HCT116 (cell line): ENCODE measurements around the gene SLC1A4. TPM values are rescaled to one million over a fixed set of nuclear protein-coding genes. Genes with fewer than 3 reads are reported as not detected.

Experiments used
- ATAC-seq: fragments of 200-7000 bp; cut with Tn5 transposase; 2 replicates; pipeline ENCODE4 v1.9.1; 2020; ENCODE audit warnings: mild to moderate bottlenecking, moderate library complexity
- BruUV-seq: library from RNA; stranded (reverse); fragments of 400-500 nt; replicated peaks from 2 replicates; lab custom pipeline; 2021; lab: Mats Ljungman, UMichigan
- CTCF ChIA-PET: fragments of 300-600 bp; sonication (Branson Sonifier 250); formaldehyde crosslinking; loops from one replicate; lab custom pipeline; 2021; ENCODE audit warnings: antibody characterized with exemption; lab: Charles Lee
- POLR2A ChIA-PET: fragments of 300-600, 350-600 bp; sonication (Branson Sonifier 250); formaldehyde crosslinking; loops from one replicate; lab custom pipeline; 2021; ENCODE audit warnings: antibody characterized with exemption; lab: Charles Lee
- RAD21 ChIA-PET, 2 experiments: fragments of 300-600 bp; sonication (Branson Sonifier 250); formaldehyde crosslinking; loops; one replicate each; lab custom pipeline; 2023; ENCODE audit warnings: low total read pairs in 2 of 2; ENCODE audit not compliant: uncharacterized antibody in 2 of 2, unreplicated experiment in 2 of 2, low non-redundant PET in 1 of 2; lab: Charles Lee
- DNase-seq: peaks from one replicate; pipeline ENCODE4 v3.0.0-alpha.2; 2010; ENCODE audit warnings: low read depth, low spot score
- H2AFZ ChIP-seq: fragments of 200-600 bp; shearing (Covaris generic), sonication (generic); 2 replicates; pipeline ENCODE4 v1.6.1; 2017; ENCODE audit warnings: low read depth, mixed run types, mixed read lengths, antibody characterized with exemption, low read length; ENCODE audit not compliant: poor library complexity, severe bottlenecking
- H3K27ac ChIP-seq: 2 replicates; pipeline ENCODE4 v1.5.1; 2012; ENCODE audit warnings: low read depth, low read length
- H3K27me3 ChIP-seq: fragments of 200-600 bp; sonication (generic); 2 replicates; pipeline ENCODE4 v1.6.1; 2016; ENCODE audit warnings: mixed run types, low read length, mixed read lengths; ENCODE audit not compliant: insufficient read depth
- H3K36me3 ChIP-seq, 2 experiments: fragments of 200-500 bp in 1 of 2; fragments of 200-600 bp in 1 of 2; sonication (Bioruptor generic) in 1 of 2; sonication (generic) in 1 of 2; 2 replicates each; pipeline versions ENCODE4 v1.5.1 to v1.6.1; 2014 to 2016; ENCODE audit warnings: low read length in 2 of 2, inconsistent platforms in 1 of 2, mixed read lengths in 1 of 2, mixed run types in 1 of 2; ENCODE audit not compliant: insufficient read depth in 2 of 2, control insufficient read depth in 1 of 2
- H3K4me1 ChIP-seq, 2 experiments: fragments of 200-600 bp in 1 of 2; sonication (generic) in 1 of 2; 2 replicates each; pipeline versions ENCODE4 v1.5.1 to v1.6.1; 2012 to 2017; ENCODE audit warnings: low read length in 2 of 2, inconsistent platforms in 1 of 2, mild to moderate bottlenecking in 1 of 2, mixed read lengths in 1 of 2, mixed run types in 1 of 2, moderate library complexity in 1 of 2; ENCODE audit not compliant: insufficient read depth in 2 of 2, control insufficient read depth in 1 of 2
- H3K4me2 ChIP-seq: fragments of 200-600 bp; sonication (generic); 2 replicates; pipeline ENCODE4 v1.6.1; 2017; ENCODE audit warnings: mixed run types, low read length, mixed read lengths
- H3K4me3 ChIP-seq, 2 experiments: fragments of 200-600 bp in 1 of 2; sonication (generic) in 1 of 2; replicated peaks in 1 of 2; 2 replicates each; pipeline ENCODE4 v1.5.1; 2011 to 2016; ENCODE audit warnings: low read length in 2 of 2, control low read depth in 1 of 2, low read depth in 1 of 2, mild to moderate bottlenecking in 1 of 2, mixed read lengths in 1 of 2, mixed run types in 1 of 2
- H3K79me2 ChIP-seq: fragments of 200-600 bp; sonication (generic); 2 replicates; pipeline ENCODE4 v1.6.1; 2017; ENCODE audit warnings: mild to moderate bottlenecking, mixed run types, low read length, moderate library complexity, mixed read lengths; ENCODE audit not compliant: insufficient read depth
- H3K9ac ChIP-seq: fragments of 200-600 bp; sonication (generic); 2 replicates; pipeline ENCODE4 v1.6.1; 2016; ENCODE audit warnings: low read length, mixed read lengths
- H3K9me2 ChIP-seq: fragments of 200-600 bp; sonication (generic), shearing (Covaris generic); 2 replicates; pipeline ENCODE4 v1.6.1; 2017; ENCODE audit warnings: mixed run types, mild to moderate bottlenecking, moderate library complexity; ENCODE audit not compliant: insufficient read depth
- H3K9me3 ChIP-seq, 2 experiments: fragments of 200-500 bp in 1 of 2; fragments of 200-600 bp in 1 of 2; sonication (Bioruptor generic) in 1 of 2; sonication (generic) in 1 of 2; 2 replicates each; pipeline ENCODE4 v1.6.1; 2014 to 2017; ENCODE audit warnings: low read length in 2 of 2, mixed read lengths in 2 of 2, inconsistent platforms in 1 of 2, low read depth in 1 of 2, mild to moderate bottlenecking in 1 of 2, mixed run types in 1 of 2, moderate library complexity in 1 of 2; ENCODE audit not compliant: control insufficient read depth in 1 of 2, insufficient read depth in 1 of 2
- H4K20me1 ChIP-seq: fragments of 200-600 bp; sonication (generic), shearing (Covaris generic); 2 replicates; pipeline ENCODE4 v1.6.1; 2017; ENCODE audit warnings: mixed run types, mild to moderate bottlenecking, moderate library complexity; ENCODE audit not compliant: insufficient read depth
- CEBPB ChIP-seq: IDR thresholded peaks from 2 replicates; pipeline ENCODE4 v1.6.1; 2012; ENCODE audit warnings: low read depth
- CTCF ChIP-seq, 3 experiments: fragments of 200-600 bp in 1 of 3; sonication (generic) in 1 of 3; IDR thresholded peaks in 2 of 3; conservative IDR thresholded peaks in 1 of 3; 2 replicates each; pipeline ENCODE4 v1.5.1; 2012 to 2017; ENCODE audit warnings: low read depth in 2 of 3, low read length in 2 of 3, antibody characterized with exemption in 1 of 3, borderline replicate concordance in 1 of 3, control low read depth in 1 of 3, mild to moderate bottlenecking in 1 of 3, mixed read lengths in 1 of 3, mixed run types in 1 of 3, moderate library complexity in 1 of 3; ENCODE audit not compliant: insufficient read depth in 1 of 3
- EGR1 ChIP-seq: IDR thresholded peaks from 2 replicates; pipeline ENCODE4 v1.6.1; 2012; ENCODE audit warnings: low read depth
- EZH2phosphoT487 ChIP-seq: fragments of 200-600 bp; IDR thresholded peaks from 2 replicates; pipeline ENCODE4 v1.6.1; 2018; ENCODE audit warnings: antibody characterized with exemption, borderline replicate concordance
- FOSL1 ChIP-seq: IDR thresholded peaks from 2 replicates; pipeline ENCODE4 v1.6.1; 2012; ENCODE audit warnings: low read depth
- JUND ChIP-seq: IDR thresholded peaks from 2 replicates; pipeline ENCODE4 v1.6.1; 2012
- POLR2AphosphoS5 ChIP-seq: IDR thresholded peaks from 2 replicates; pipeline ENCODE4 v1.6.1; 2011; ENCODE audit warnings: mild to moderate bottlenecking, low read depth, low read length, moderate library complexity
- REST ChIP-seq: IDR thresholded peaks from 2 replicates; pipeline ENCODE4 v1.6.1; 2012; ENCODE audit warnings: low read depth
- SP1 ChIP-seq: IDR thresholded peaks from 2 replicates; pipeline ENCODE4 v1.6.1; 2012; ENCODE audit warnings: low read depth
- SRF ChIP-seq: IDR thresholded peaks from 2 replicates; pipeline ENCODE4 v1.6.1; 2012; ENCODE audit warnings: low read depth
- TCF7L2 ChIP-seq: IDR thresholded peaks from 2 replicates; pipeline ENCODE4 v1.7.0; 2011; ENCODE audit warnings: borderline replicate concordance, inconsistent platforms; ENCODE audit not compliant: insufficient read depth, insufficient read length; ENCODE audit errors: extremely low read depth
- YY1 ChIP-seq: IDR thresholded peaks from 2 replicates; pipeline ENCODE4 v1.6.1; 2011; ENCODE audit warnings: low read length, low read depth, moderate library complexity, mild to moderate bottlenecking; ENCODE audit not compliant: insufficient replicate concordance; ENCODE audit errors: extremely low read depth
- ZFX ChIP-seq: fragments of 450-650 bp; IDR thresholded peaks from 2 replicates; pipeline ENCODE4 v1.6.1; 2017
- intact Hi-C: fragments of 100-400 bp; cut with micrococcal nuclease; formaldehyde crosslinking; loops from 2 replicates; pipeline ENCODE4 v1.10.0; 2022
- total RNA-seq: library from RNA; stranded (reverse); gene quantifications from one replicate; pipeline ENCODE4 v1.2.1, GENCODE V29; 2021; ENCODE audit not compliant: unreplicated experiment
- TF ChIP-seq, protein P1 (sequence below): IDR thresholded peaks from 2 replicates; pipeline ENCODE4 v1.6.1; 2012
- TF ChIP-seq, protein P2 (sequence below): IDR thresholded peaks from 2 replicates; pipeline ENCODE4 v1.6.1; 2012

The SLC1A4 gene
- total RNA-seq, 1 experiment from 2014 or later = 9.2 TPM

- TF ChIP-seq REST = no peak
- TF ChIP-seq CTCF (IDR thresholded peaks at IDR 0.05 in 2 of 3, conservative IDR thresholded peaks at IDR 0.05 in 1 of 3; ENCODE audit: borderline replicate concordance in 1 of 3, insufficient read depth in 1 of 3, low read depth in 2 of 3, low read length in 2 of 3) = no peak
- no peak for TF ChIP-seq SRF
Observed at GRCh38 chr2:65059071-65059470, 69.9 kb downstream of the SLC1A4 start (continued).

DNA sequence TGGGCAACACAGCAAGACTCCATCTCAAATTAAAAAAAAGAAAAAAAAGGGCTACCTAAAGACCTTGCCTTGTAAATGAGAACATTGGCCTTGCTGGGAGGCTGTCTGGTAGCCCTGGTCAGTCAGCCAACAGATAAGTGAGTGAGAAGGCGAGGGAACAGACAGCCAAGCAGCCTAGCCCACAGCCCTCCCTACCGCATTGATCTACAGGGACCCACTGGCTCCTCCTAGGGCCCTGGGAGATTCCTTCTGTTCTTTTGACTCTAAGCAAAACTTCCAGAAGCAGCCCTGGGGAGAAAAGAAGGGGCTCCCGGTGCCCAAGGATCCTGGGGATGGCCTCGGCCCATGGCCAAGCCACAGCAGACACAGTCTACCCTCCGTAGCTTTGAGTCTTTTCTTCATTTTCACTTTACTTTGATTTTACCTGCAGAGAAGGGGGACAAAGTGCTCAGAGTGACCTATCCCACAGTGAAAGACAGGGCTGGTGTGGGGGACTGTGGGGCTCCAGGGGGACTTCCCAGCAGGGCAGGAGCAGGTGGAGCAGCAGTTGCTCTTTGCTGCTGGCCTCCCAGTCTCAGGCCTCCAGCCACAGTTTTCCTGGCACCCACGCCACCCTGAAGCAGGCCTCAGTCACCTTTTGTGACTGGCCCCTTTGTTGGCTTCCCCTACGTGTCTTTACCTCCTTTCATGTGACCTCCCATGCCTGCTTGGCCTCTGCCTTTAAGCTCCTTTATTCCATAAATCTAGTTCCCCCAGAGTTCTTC lies 72.1 kb downstream of the SLC1A4 start:
- H3K9me2 ChIP-seq = no peaks in the 10 kb centered on the region
- H3K9me3 ChIP-seq = no peaks in the 10 kb centered on the region
- intact Hi-C loops = no loop called here
- ChIA-PET CTCF (interaction anchor here (1.1 kb wide), 1 partner anchor 10 kb away, joined by 3 read pairs; no protein-coding TSS in a partner anchor), RAD21 (no interaction called here), POLR2A (no interaction called here)
- no peaks in the 10 kb centered on the region for H3K36me3 ChIP-seq
- no TSS peak for BruUV-seq
- DNase-seq (no peak), ATAC-seq (no peak)
- no peak overlapping the region for H3K9ac ChIP-seq
- peaks cover 39% of the 10 kb centered on the region for H3K79me2 ChIP-seq
- no peaks in the 10 kb centered on the region for H3K27me3 ChIP-seq
- no peak overlapping the region for H3K4me3 ChIP-seq
- H4K20me1 ChIP-seq = no peaks in the 10 kb centered on the region
- H3K4me2 ChIP-seq = no peak overlapping the region
- TF ChIP-seq CTCF (IDR thresholded peaks at IDR 0.05 in 2 of 3, conservative IDR thresholded peaks at IDR 0.05 in 1 of 3; ENCODE audit: borderline replicate concordance in 1 of 3, insufficient read depth in 1 of 3, low read depth in 2 of 3, low read length in 2 of 3) = no peak
- no peak for TF ChIP-seq POLR2AphosphoS5
- no peak for TF ChIP-seq FOSL1
- no peak for TF ChIP-seq ZFX
- TF ChIP-seq EGR1 = no peak
- TF ChIP-seq, protein P1, sequence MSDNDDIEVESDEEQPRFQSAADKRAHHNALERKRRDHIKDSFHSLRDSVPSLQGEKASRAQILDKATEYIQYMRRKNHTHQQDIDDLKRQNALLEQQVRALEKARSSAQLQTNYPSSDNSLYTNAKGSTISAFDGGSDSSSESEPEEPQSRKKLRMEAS = no peak
- TF ChIP-seq EZH2phosphoT487 = no peak
- TF ChIP-seq SRF = no peak
- TF ChIP-seq CEBPB = no peak
- TF ChIP-seq YY1 = no peak
- TF ChIP-seq, protein P2, sequence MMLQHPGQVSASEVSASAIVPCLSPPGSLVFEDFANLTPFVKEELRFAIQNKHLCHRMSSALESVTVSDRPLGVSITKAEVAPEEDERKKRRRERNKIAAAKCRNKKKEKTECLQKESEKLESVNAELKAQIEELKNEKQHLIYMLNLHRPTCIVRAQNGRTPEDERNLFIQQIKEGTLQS = no peak
- TF ChIP-seq SP1 = no peak
- TF ChIP-seq JUND = no peak
- no peak for TF ChIP-seq TCF7L2
- no peak overlapping the region for H2AFZ ChIP-seq
- H3K27ac ChIP-seq = no peak overlapping the region
- H3K4me1 ChIP-seq = peaks cover 14 to 27% of the 10 kb centered on the region in 2 experiments
